GM12865 (cell line): ENCODE results near the gene KDM2B.

Experiments used
- DNase-seq: peaks from one replicate; pipeline ENCODE4 v3.0.0; 2010; ENCODE audit warnings: low read depth
- H3K4me3 ChIP-seq: 2 replicates; pipeline ENCODE4 v1.5.1; 2011; ENCODE audit warnings: mild to moderate bottlenecking, low read depth, low read length, control low read depth
- CTCF ChIP-seq: IDR thresholded peaks from 2 replicates; pipeline ENCODE4 v1.5.1; 2011; ENCODE audit warnings: low read length, control low read depth, low read depth, inconsistent platforms; ENCODE audit not compliant: insufficient read depth; ENCODE audit errors: missing control alignments

KDM2B gene

GRCh38 chr12:121538699-121539061 lies 42.1 kb downstream of the KDM2B start:
- peak; percentile 76 for DNase-seq
- H3K4me3 ChIP-seq: peak overlapping the region; percentile 68
- TF ChIP-seq CTCF: no peak

- DNase-seq: peak; percentile 51
- peak overlapping the region; percentile 71 for H3K4me3 ChIP-seq
- TF ChIP-seq CTCF: no peak
Observed at GRCh38 chr12:121537814-121538698, 42.8 kb downstream of the KDM2B start.

- peak overlapping the region; percentile 71 for H3K4me3 ChIP-seq
- peak; percentile 96 for DNase-seq
- no peak for TF ChIP-seq CTCF
Observed at GRCh38 chr12:121536899-121537813, 43.7 kb downstream of the KDM2B start.

DNA sequence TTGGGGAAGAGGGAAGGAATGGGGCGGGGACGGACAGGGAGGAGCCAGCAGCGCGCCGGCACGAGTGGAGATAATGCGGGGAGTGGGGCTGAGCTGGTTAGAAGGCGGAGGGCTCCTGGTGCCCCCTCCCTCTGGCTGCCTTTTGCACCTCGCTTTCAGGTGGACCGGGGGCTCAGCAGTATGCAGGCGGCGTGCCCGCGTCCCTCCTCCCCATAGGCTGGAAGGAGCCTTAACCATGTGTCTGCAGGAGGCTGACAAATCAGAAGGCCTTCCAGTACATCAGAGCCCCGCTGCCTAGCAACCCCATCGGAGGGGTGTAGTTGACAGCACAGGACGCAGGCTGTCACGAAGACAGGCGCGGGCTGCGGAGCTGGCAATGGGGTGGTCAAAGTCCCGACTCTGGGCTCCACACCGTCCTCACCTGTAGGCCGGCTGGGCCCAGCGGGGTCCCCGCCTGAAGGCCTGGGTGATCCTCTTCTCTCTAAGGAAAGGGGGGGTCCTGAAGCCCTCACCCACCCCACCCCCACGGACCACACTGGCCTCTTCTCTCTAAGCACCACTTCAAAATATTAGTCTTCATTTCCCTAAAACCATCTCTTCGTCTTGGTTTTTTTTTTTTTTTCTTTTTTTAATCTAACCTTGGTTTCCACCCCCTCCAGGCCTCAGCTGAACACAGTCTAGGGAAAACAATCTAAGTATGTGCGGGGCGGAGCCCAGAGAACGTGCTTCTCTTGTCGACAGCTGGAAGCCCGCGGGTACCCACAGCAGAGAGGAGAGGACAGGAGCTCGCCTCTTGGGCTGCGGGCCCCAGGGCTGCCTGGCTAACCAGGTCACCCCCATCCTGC lies 44.5 kb downstream of the KDM2B start:
- H3K4me3 ChIP-seq: peak overlapping the region; percentile 71
- peak; percentile 96 for DNase-seq
- TF ChIP-seq CTCF: no peak

DNA sequence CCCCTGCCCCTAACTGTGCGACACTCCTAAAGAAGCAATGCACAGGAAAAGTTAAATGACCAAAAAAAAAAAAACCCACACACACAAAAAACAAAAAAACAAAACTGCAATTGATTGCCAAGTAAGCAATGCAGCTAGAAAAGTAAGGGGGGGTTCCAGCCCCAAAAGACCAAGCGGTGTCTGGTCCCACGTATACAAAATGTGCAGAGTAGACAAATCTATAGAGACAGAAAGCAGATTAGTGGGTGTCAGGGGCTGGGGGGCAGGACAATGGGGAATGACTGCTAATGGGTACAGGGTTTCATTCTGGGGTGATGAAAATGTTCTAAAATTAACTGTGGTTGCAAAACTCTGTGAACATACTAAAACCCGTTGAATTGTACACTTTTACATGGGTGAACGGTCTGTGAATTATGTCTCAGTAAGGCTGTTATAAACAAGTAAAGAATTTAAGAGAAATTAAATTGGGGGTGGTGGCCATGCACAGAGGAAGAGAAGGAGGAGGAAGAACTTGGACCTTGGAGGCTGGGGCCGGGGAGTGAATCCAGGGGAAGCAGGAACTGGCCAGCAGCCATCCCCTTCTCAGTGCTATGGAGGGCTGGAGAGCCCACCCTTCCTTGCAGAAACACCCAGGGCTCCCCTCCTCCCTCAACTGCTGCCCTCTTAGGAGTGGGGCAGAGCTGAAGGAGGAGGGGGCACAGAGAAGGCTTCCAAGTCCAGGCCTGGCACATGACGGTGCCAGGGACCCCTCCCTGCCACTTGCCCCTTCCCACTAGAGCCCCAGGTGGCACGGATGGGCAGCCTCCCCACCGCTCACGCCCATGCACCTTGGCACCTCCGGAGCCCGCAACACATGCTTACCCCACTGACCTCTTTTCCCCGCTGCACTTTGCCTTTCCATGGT lies 45.4 kb downstream of the KDM2B start:
- no peak for DNase-seq
- H3K4me3 ChIP-seq: peak overlapping the region; percentile 71
- TF ChIP-seq CTCF: no peak
